Stimulated activated CD8-positive, alpha-beta memory T cell treated with anti-CD3 and anti-CD28 coated beads, Interleukin-4, amount 100 ng/mL, for 48 hours (primary cell): ENCODE measurements around the gene COL15A1.

Source experiments
- DNase-seq: peaks from one replicate; pipeline ENCODE4 v3.0.0-alpha.2; 2020

The COL15A1 gene

DNA sequence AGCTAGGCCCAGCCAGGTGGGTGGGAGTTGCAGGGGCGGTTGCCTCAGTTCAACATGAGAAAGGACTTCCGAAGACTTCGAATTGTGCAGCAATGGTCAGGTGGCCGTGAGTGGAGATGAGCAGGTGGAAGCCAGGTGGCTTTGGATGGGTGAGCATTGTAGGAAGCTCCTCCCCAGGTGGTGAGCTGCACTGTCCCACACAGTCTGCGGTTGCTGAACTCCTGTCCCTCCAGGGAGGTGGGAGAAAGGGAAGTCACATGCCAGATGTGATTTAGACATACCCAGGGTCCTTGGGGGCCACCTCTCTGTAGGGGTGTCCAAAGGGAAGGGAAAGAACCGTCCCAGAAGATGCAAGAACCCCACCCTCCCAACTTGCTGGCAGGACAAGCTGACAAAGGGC lies 30.4 kb downstream of the COL15A1 start:
- no peak for DNase-seq

DNA sequence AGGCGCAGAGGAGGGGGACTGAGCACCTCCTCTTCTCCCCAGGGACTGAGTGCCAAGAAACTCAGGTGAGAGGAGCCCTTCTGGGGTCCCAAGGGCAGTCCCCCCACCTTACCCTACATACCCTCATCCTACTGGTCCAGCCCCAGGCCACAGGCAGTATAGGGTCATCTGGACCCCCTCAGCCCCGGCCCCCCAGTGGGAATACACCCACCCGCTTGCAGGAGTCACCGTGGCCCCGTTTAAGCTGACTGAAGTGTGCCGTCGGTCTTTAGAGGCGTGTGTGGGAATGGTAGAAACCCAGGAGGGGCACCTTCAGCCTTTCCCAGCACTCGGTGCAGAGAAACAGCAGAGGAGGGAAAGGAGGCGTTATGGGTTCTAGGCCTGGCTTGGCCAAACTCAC lies 30.8 kb downstream of the COL15A1 start:
- no peak for DNase-seq

DNA sequence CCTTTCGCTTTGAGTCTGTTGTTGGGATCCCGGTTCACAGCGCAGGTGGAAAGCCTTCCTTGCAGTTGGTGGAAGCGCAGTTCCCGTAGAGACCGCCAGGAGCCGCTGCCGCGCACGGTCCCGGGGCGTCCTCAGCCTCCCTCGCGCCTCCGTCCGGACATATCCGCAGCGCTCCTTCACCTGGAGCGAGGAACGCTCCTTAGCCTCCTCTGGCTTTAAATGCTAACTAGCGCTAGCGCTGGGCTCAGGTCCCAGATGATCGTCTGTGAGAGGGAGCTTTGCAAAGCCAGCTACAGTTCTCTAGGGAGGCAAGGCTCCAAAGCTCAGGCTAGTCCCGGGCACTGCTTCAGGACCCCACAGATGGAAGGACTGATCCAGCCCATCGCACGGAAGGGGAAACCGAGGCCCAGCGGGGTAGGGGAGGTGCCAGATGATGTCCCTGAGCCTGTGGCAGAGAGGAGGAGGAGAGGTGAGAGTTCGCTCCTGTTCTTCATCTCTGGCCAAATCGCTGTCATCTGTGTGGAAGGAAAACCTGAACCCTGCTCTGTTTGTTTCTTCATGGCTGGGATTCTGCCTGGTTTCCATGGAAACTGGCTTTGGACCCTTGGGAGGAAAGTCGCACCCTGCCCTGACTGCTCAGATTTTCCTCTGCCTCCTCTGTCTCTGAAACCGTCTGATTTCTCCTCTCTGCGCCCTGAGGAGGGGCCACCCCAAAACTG lies 31.4 kb downstream of the COL15A1 start:
- peak; percentile 92 for DNase-seq

DNA sequence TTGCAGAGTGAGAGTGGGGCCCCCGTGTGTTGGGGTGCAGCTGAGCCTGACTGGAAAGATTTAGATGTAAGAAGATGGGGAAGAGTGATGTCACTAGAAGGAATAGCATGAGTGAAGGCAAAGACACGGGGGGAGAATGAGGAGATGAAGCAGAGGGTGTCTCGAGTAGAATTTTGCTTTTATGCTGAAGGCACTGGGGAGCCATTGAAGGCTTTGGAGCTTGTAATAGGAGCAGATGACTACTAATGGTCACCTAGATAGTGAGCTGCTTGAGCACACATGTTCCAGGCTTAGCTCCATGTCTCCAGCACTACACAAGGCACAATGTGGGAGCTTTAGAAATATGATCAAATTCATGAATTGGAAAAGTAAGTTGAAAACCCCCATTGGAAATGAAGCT lies 32.1 kb downstream of the COL15A1 start:
- DNase-seq: no peak

DNA sequence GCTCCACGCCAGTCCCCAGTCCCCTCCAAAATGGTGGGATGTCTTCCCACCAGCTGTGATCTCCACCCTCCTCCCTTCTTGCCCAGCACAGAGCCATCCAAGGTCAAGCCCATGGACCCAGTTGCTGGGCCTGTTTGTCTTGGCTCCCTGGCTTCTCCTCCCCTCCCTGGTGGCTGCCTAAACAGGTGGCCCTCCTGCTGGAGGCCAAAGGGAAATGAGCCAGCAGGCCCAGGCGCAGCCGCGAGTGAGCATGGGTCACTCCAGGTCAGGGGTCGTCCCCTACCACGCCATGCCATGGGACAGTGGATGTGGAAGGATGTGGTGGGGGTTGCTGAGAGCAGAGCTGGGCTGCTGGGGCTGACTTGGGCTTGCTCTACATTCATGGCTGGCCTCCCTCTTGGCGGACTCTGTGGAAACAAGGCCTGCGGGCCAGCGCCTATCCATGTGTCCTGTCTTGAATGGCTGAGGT lies 33.6 kb downstream of the COL15A1 start:
- DNase-seq: no peak

DNA sequence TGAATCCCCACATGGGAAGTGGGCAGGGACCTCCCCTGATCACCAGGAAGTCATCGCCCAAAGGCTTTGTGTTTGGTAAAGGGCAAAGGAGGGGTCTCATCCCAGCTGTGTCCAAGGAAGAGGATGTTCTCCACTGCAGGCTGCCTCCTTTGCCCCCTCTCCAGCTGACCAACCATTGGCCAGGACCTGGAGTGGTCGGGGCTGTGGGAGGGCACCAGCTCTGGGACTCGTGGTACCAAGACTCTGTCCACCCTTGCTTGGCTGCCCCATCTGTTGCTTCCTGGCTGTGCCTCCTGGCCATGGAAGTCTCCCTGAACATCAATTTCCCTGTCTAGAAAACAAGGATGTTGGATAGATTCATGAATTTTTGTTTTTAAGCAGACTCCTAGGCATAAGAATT lies 34.1 kb downstream of the COL15A1 start:
- no peak for DNase-seq

DNA sequence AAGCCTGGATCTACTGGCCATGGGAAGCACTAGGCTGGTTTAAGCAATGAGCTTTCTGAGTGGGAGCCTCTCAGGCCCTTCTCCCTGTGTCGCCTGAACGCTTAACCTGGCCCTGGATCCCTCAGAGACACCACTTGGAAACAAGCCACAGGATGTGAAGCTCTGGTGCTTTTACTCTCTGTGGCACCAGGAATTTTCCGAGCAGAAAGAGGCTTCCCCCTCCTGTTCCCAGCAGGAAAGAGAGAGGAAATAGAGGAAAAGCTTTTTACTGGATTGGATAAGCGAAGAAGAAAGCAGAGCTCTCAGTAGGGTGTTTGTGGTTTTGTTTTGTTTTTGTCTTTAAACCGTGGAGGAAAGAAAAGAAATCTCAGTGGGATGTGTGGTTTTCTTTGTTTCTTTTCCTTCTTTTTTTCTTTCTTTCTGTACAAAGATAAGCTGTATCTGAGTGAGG lies 34.5 kb downstream of the COL15A1 start:
- DNase-seq: no peak

DNA sequence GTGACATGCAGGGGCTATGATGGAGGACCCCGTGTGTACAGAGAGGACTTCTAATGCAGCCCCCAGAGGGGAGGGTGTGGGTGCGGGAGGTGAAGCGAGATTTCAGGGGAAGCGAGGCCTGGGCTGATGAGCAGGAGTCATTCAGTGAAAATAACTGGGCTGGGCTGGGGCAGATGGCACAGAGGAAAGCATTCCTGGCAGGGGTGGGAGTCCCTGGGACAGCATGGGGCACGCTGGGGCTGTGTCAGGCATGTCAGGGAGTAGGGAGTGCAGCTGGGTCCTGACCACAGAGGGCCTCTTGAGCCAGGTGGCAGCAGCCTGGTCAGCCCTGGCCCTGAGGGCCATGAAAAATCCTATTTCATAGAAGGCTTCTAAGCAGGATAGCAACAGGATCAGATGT lies 36.6 kb downstream of the COL15A1 start:
- no peak for DNase-seq

DNA sequence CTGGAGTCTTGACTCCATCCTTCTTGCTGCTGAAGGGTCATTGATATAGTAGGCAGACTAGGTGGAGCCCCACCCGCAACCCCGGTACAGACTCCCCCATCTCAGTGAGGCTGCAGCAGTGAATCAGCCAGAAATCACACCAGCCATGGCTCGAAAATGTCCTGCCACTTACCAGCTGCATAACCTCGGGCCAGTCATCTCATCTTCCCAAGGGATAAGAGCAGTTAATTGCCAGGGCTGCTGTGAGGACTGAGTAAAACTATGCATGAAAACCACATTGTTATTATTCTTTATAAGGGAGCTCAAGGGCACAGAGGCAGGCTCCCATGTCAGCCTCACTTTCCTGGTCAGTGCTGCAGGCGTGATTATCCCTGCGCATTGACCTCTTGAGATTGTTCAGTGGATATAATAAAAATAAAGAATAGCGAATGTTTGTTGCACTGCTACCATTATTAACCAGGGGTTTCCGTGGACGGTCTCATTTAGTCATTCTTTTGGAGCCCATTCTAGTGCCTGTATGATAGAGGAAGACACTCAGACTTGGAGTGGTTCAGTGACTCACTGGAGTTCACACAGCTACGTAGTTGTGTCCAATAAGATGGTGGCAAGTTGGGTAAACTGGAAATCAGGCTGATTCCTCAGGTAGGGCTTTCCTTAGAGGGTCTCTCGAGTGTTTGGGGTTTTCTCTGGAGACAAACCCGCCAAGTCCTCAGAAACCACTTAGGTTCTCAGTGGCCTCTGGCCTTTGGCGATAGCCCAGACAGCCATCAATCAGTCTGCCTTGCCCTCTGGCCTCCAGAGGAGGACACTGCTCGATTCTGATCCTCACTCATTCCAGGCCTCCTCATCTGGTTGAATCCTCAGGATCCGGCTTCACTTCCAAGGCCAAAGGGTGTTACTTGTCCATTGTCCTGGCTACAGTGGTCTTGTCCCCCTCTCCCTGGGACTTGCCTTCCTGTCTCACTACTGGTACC lies 39.9 kb downstream of the COL15A1 start:
- DNase-seq: no peak

DNA sequence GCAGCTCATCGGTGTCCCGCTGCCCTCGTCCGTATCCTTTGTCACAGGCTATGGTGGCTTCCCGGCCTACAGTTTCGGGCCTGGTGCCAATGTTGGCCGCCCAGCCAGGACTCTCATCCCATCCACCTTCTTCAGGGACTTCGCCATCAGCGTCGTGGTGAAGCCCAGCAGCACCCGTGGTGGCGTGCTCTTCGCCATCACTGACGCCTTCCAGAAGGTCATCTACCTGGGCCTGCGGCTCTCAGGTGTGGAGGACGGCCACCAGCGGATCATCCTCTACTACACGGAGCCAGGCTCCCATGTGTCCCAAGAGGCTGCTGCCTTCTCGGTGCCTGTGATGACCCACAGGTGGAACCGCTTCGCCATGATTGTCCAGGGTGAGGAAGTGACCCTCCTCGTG lies 41.9 kb downstream of the COL15A1 start:
- DNase-seq: no peak

DNA sequence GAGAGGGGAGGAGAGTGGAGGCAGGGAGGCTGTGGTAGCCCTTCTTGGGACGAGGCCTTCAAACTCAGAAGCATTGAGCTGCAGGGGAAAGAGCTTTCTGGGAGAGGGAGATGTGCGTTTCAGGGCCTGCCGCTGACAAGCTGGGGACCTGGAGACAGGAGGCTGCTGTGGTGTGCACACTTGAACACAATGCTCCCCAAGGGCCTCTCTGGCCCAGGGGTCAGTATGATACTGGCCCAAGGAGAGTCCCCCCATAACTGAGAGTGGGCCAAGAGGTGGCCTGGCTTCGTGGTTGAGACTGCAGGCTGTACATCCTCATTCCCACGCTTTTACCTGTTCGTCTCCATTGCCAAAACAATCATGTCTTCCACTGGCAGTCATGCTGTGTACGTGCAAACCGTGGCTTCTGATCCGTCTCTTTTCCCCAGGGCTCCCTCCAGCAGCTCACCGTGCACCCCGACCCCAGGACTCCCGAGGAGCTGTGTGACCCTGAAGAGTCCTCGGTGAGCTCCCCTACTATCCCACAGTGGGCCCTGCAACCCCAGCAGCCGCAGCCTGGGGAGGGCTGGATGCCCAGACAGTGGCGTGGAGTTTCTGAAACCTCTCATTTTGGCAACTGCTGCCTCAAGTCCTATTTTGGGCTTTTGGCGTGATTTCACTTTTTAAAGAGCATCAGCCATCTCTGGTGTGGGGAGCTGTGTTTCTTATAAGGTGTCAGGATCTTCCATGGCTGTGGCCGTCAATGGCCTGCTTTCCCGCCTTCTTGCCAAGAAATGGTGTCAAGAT lies 43.4 kb downstream of the COL15A1 start:
- no peak for DNase-seq

DNA sequence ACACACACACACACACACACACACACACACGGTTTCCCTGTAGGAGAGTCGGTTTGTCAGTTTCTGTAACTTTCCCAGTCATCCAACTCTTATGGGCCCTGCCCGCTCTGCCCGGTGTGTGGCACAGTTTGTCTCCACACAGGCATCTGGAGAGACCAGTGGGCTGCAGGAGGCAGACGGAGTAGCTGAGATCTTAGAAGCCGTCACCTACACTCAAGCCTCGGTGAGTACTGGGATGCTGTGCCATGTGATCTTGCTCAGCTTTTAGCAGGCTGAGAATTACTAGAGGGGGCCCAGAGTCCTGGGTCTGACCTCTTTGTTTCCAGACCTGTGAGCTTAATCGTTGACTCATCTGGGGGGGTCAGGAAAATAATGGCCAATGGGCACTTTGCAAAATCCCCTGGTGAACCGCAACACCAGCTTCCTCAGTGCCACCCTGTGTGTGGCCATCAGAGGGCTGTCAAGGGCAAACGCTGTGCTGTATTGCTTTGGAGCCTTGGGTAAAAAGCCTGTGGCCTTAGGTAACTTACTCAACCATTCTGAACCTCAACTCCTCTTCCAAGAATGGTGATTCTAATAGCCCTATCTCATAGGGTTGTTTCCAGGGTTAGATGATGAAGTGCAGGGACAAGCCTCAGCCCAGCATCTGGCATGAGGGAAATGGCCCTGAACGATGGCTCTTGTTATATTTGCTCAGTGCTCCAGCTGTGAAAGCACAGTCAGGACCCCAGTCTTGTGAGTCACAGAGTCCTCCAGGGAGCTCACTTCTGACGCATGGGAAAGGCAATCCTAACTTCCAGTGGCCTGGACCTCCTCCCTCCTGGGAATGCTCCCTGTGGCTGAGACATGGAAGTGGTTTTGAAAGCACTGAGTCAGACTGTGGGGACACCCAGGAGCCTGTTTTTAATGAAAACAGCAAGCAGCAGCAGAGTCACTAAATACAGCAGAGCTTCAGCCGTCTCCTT lies 45.6 kb downstream of the COL15A1 start:
- DNase-seq: peak; percentile 19

DNA sequence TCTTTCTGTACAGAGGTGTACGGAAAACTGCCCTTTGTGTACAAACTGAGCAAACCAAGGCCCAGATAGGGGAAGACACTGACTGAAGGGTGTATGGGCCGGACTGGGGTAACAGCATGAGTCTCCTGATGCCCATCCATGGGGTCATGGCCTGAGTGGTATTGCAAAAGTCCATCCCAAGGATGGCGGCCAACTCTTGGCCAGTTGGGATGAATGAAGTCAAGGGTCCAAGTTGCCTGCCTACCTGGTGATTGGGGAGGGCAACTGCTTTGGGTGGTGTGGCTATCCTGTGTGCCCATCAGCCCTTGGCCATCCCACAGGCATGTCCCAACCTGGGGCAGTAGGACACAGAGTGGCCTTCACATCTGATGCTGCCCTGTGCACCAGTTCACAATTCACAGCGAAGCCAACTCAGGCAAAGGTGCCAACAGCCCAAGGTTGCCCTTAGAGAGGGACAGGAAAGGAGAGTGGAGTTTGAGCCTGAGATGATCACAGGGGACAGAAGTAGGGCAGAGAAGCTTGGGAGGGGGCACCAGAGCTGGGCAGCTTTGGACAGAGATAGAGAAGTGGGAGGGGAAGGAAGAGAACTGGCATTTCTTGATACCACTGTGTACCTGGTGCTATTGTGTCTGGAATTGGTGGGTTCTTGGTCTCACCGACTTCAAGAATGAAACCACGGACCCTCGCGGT lies 46.6 kb downstream of the COL15A1 start:
- DNase-seq: no peak

DNA sequence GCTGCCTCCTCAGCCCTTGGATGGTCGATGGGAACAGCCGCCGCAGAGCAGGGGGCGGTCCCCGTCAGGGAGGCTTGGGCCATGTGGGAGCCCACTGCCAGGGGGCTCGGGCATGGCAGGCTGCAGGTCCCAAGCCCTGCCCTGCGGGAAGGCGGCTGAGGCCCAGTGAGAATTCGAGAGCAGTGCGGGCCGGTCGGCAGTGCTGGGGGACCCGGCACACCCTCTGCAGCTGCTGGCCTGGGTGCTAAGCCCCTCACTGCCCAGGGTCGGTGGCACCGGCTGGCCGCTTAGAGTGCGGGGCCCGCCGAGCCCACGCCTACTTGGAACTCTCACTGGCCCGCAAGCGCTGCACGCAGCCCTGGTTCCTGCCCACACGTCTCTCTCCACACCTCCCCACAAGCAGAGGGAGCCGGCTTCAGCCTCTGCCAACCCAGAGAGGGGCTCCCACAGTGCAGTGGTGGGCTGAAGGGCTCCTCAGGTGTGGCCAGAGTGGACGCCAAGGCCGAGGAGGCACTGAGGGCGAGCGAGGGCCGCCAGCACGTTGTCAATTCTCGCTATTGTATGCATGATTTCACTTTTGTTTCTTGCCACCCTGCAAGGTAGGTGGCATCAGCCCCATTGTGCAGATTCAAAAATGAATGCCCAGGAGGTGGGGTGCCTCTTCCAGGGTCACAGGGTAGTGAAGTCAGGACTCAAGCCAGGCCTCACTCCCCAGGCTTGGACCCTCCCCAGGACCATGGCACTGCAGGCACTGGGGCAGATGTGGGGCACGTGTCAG lies 48.6 kb downstream of the COL15A1 start:
- DNase-seq: peak; percentile 18

DNA sequence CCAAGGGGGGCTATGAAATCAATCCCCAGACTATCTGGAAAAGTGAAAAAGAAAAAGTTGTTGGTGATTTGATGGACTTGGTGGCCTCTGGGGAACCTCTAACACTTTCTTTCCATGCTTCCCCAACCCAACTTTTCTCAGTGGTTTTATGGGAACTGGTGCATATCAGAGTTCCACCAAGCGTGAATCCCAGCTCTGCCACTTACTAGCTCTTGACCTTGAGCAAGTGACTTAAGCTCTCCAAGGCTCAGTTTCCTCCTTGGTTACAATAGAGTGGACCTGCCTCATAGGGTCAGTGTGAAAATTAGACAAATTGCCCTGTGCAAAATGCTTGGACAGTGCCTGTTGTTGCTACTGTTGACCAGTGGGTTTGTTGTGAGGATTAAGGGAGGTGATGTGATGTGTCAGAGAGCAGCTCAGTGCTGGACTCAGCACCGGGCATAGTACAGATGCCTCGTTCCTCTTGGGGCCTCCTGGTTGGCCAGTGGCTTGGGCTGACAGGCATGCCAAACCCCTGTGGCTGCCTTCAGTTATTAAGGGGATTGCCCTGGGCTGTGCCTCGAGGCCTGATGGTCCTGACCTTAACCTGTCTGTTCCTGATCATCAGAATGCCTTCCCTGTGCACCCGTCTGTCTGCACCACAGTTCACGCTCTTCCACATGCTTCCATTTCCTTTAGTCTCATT lies 49.3 kb downstream of the COL15A1 start:
- peak; percentile 14 for DNase-seq

DNA sequence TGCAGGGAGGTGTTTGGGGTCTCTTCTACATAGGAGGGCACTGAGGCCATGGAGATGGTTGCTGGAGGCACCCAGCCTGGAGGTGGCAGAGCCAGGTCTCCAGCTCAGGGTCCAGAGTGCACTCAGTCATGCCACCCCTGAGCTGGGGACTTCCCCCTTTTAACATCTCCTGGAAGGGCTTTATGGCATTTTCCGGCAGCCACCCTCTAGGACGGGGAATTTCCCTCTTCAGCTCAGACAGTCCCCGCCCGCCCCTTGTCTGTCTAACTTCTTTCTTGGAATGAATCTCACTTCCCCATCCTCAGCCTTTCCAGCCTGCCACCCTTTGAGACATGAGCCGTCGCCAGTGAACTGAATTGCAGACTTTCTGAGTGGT lies 49.9 kb downstream of the COL15A1 start:
- peak; percentile 49 for DNase-seq

DNA sequence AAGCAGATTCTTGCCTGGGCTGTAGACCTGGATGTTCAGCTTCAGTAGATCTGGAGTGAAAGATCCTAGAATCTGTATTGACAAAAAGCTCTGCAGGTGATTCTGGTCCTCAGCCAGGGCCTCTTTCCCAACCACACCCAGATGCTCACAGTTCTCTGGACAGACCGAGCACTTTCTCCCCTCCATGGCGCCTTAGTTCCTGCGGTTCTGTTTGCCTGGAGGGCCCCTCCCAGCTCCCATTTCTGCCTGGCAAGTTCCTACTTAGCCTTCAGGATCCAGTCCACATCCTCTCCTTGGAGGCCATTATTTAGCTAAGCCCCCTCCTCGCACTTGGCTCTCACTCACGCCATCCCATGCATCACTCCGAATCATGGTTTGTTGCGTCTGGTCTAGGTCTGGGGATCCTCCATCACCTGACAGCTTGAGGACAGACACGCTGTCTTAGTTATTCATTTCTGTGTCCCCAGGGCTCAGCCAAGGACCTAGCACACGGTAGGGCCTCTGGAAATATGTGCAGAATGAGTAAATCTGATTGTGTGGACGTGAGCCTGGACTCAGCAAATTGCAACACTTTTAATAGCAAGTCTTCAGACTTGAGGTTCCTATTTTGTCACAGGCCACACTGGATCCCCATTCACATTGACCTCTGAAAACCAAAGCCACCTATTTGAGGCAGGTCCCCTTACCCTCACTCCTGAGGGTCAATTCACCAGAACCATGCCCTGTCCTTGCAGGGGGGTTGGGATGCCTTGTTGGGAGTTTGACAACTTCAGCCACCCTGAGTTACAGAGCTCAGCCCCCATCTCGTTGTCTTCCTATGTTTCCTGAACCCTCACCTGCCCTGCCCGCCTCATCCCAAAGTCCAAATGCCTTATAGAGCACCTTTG lies 50.7 kb downstream of the COL15A1 start:
- peak; percentile 15 for DNase-seq

DNA sequence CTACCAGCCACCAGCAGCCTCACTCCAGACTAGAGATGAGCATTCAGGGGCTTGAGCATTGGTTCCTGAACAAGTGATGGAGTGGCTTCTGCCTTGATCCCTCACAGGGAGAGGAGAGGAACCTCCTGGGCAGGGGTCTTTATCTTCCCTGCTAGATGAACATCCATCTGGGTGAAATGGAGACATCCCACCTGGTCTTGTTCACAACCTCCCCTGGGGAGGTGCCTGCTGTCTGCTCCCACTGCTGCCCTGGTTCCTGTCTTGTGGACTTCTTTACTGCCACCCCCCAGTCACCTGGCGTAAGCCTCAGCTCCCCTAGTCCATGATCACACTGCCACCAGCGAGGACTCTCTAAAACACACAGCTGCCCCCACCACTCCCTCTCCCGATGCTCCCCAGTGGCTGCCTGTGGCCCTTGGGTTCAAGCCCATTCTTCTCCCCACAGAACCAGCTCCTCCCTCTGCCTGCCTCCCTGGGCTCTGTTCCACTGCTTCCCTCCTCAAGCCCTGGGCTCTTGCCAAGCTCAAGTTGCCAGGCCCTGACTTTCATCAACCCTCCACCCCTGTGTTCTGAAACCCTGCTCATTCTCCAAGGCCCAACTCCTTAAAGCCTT lies 51.5 kb downstream of the COL15A1 start:
- peak; percentile 20 for DNase-seq
